GM12864 (cell line): Measurements from ENCODE around the gene YPEL2.
A peak's percentile ranks its signal among the peaks of the same experiment; 100 is the strongest.

Experiments used
- DNase-seq: peaks from one replicate; pipeline ENCODE4 v3.0.0-alpha.2; 2011; ENCODE audit warnings: low read depth
- H3K4me3 ChIP-seq: 2 replicates; pipeline ENCODE4 v1.5.1; 2011; ENCODE audit warnings: mild to moderate bottlenecking, low read depth, low read length, control low read depth
- CTCF ChIP-seq: IDR thresholded peaks from 2 replicates; pipeline ENCODE4 v1.5.1; 2011; ENCODE audit warnings: low read depth, mild to moderate bottlenecking, moderate library complexity, low read length, control low read depth, inconsistent platforms; ENCODE audit errors: missing control alignments

YPEL2 gene

GRCh38 chr17:59372138-59372751 is 40.8 kb downstream of the YPEL2 start:
- no peak for TF ChIP-seq CTCF
- H3K4me3 ChIP-seq: no peak overlapping the region

GRCh38 chr17:59373882-59374495 is 42.5 kb downstream of the YPEL2 start:
- DNase-seq: no peak
- TF ChIP-seq CTCF: no peak
- no peak overlapping the region for H3K4me3 ChIP-seq

More at GRCh38 chr17:59372138-59372751, 40.8 kb downstream of the YPEL2 start:
- peak; percentile 42 for DNase-seq

DNA sequence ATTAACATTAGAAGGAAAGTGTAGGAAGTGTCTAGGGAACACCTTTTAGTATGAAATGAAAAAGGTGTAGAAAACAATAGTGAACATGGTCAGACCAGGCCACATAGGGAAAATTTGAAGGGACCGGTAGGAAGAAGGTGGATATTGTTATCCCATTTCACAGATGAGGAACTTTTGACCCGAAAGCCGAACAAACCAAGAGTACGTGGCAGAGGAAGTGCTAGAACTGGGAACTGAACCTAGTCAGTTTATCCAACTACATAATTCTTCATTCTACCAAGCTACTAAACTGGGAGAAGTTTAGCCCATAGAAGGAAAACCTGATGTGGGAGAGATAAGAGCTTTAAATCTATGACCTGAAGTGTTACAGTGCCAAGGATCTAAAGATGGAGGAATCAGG is 43.2 kb downstream of the YPEL2 start:
- no peak for DNase-seq
- no peak for TF ChIP-seq CTCF

DNA sequence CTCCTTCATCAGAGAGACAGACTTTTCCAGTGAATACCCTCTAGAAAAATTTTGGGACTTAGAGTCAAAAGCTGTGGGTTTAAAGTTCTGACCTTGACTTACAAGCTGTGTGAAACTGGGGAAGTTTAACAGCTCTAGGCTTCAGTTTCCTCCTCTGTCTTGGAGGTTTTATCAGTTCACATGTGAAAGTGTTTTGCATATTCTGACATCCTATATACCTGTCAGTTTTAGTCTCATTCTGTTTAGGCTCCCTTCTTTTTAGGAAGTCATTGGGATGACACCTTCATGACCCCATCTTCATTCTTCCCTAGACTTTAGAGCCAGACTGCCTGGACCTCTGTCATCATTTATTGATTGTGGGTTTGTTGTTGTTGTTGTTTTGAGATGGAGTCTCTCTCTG is 44.4 kb downstream of the YPEL2 start:
- H3K4me3 ChIP-seq: no peak overlapping the region
- DNase-seq: peak; percentile 40
- TF ChIP-seq CTCF: no peak

More for the DNA sequence above, 43.2 kb downstream of the YPEL2 start:
- no peak overlapping the region for H3K4me3 ChIP-seq

DNA sequence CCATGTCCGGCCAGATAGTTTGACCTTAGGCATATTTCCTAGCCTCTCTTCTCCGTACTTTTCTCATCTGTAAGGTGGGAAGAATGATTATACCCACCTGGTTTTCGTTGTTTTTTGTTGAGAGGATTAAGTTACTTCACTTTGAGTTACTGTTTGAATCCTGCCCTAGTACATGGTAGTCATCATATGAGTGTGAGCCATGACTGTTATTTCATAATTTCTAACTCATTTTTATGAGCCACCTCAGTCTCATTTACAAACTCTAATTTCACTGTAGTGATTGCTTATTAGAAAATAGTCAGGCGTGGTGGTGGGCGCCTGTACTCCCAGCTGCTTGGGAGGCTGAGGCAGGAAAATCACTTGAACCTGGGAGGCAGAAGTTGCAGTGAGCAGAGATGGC is 45.1 kb downstream of the YPEL2 start:
- DNase-seq: no peak
- no peak for TF ChIP-seq CTCF
- no peak overlapping the region for H3K4me3 ChIP-seq

DNA sequence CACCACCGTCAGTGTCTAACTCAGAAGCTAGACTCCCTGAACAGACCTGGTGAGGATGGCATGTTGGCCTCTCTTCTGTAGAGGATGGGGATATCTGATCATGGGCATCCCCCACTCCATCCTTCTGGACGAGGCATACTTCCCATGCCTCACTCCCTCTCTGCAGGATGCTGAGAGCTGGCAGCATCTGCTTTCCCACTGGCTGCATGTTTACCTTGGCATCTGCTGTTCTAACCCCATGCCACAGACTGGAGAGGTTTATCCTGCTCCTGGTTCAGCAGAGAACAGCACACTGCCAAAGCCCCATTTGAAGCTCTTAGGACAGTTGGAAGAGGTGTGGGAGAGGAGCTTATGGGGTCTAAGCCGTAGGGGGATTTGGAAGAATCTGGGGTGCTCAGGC is 46.0 kb downstream of the YPEL2 start:
- no peak for DNase-seq
- TF ChIP-seq CTCF: no peak
- H3K4me3 ChIP-seq: no peak overlapping the region

- no peak for TF ChIP-seq CTCF
- no peak overlapping the region for H3K4me3 ChIP-seq
- DNase-seq: no peak
These were observed 47.2 kb downstream of the YPEL2 start for GRCh38 chr17:59378675-59379074.
